ENCODE results near the gene UGT1A10. TPM values are rescaled to one million over a fixed set of nuclear protein-coding genes. Genes with fewer than 3 reads are reported as not detected.
A peak's percentile ranks its signal among the peaks of the same experiment; 100 is the strongest.
"Not testable (repeated sequence)": the region's sequence is repeated elsewhere in the genome, so short reads cannot be mapped to it uniquely, and the experiment has no call there.

The UGT1A10 gene
- total and polyA plus RNA-seq, 8 donors: not detected

- no peak for TF ChIP-seq CTCF (IDR thresholded peaks at IDR 0.05)
- Histone ChIP-seq H3K27ac (no peak overlapping the region), H3K36me3 (no peaks in the 10 kb centered on the region), H3K4me3 (no peak overlapping the region), H3K4me1 (no peaks in the 10 kb centered on the region), H3K9me3 (no peaks in the 10 kb centered on the region), H3K27me3 (no peaks in the 10 kb centered on the region)
- intact Hi-C loops (cut with DNase I): no loop called here
- ATAC-seq (no peak), DNase-seq (no peak)
Measured at GRCh38 chr2:233655043-233655442, 18.8 kb downstream of the UGT1A10 start.

- H3K36me3 ChIP-seq; H3K27me3 ChIP-seq; H3K27ac ChIP-seq; intact Hi-C loops (cut with DNase I); H3K9me3 ChIP-seq; DNase-seq; H3K4me3 ChIP-seq; H3K4me1 ChIP-seq; ATAC-seq: not testable (repeated sequence)
Measured at GRCh38 chr2:233655943-233656342, 19.7 kb downstream of the UGT1A10 start.

- DNase-seq (peak in 1 of 4 donors; percentile 19), ATAC-seq (no peak)
- no peaks in the 10 kb centered on the region for H3K4me1 ChIP-seq
- no peaks in the 10 kb centered on the region for H3K9me3 ChIP-seq
- H3K27me3 ChIP-seq: no peaks in the 10 kb centered on the region
- no peak for TF ChIP-seq CTCF (IDR thresholded peaks at IDR 0.05)
- intact Hi-C loops (cut with DNase I): no loop called here
- no peaks in the 10 kb centered on the region for H3K36me3 ChIP-seq
- no peak overlapping the region for H3K27ac ChIP-seq
- H3K4me3 ChIP-seq: no peak overlapping the region
Measured at GRCh38 chr2:233656443-233656842, 20.2 kb downstream of the UGT1A10 start.

- intact Hi-C loops (cut with DNase I): no loop called here
- Histone ChIP-seq H3K27me3 (no peaks in the 10 kb centered on the region), H3K27ac (no peak overlapping the region), H3K9me3 (no peaks in the 10 kb centered on the region), H3K4me1 (no peaks in the 10 kb centered on the region), H3K4me3 (no peak overlapping the region), H3K36me3 (no peaks in the 10 kb centered on the region)
- no peak for ATAC-seq
- DNase-seq: no peak
- no peak for TF ChIP-seq CTCF (IDR thresholded peaks at IDR 0.05)
Measured at GRCh38 chr2:233658610-233659009, 22.4 kb downstream of the UGT1A10 start.

GRCh38 chr2:233663911-233664310, 27.7 kb downstream of the UGT1A10 start:
- Histone ChIP-seq H3K27ac (no peak overlapping the region), H3K9me3 (peaks cover 0 to 7% of the 10 kb centered on the region in 2 donors), H3K4me3 (no peak overlapping the region), H3K4me1 (no peaks in the 10 kb centered on the region), H3K27me3 (no peaks in the 10 kb centered on the region), H3K36me3 (no peaks in the 10 kb centered on the region)
- ATAC-seq: no peak
- no peak for DNase-seq
- intact Hi-C loops (cut with DNase I): no loop called here
- no peak for TF ChIP-seq CTCF (IDR thresholded peaks at IDR 0.05)

GRCh38 chr2:233668605-233669260, 32.5 kb downstream of the UGT1A10 start:
- no peak for TF ChIP-seq CTCF (IDR thresholded peaks at IDR 0.05)
- ATAC-seq (no peak), DNase-seq (no peak)
- H3K36me3 ChIP-seq: no peaks in the 10 kb centered on the region
- H3K27ac ChIP-seq: no peak overlapping the region
- peaks cover 0 to 6% of the 10 kb centered on the region in 2 donors for H3K9me3 ChIP-seq
- intact Hi-C loops (cut with DNase I): no loop called here
- H3K4me3 ChIP-seq: no peak overlapping the region
- H3K4me1 ChIP-seq: no peaks in the 10 kb centered on the region
- H3K27me3 ChIP-seq: no peaks in the 10 kb centered on the region

Data from left lung (tissue), 10 donors.